H1 (cell line): Measurements from ENCODE around the gene COL25A1. TPM values are rescaled to one million over a fixed set of nuclear protein-coding genes. Genes with fewer than 3 reads are reported as not detected.

Source experiments
- CTCF ChIA-PET: fragments of 300-600 bp; sonication (Branson Sonifier 250); formaldehyde crosslinking; loops from one replicate; lab custom pipeline; 2021; ENCODE audit not compliant: partially characterized antibody; lab: Charles Lee
- POLR2A ChIA-PET: fragments of 300-600 bp; sonication (Branson Sonifier 250); formaldehyde crosslinking; loops from one replicate; lab custom pipeline; 2021; ENCODE audit warnings: inconsistent platforms; ENCODE audit not compliant: partially characterized antibody; lab: Charles Lee
- DNase-seq, 2 experiments: peaks; one replicate each; pipeline versions ENCODE4 v3.0.0 to v3.0.0-alpha.2; 2010 to 2022; ENCODE audit warnings: low spot score in 2 of 2, low read depth in 1 of 2, mixed read lengths in 1 of 2
- FAIRE-seq: peaks from 2 replicates; lab custom pipeline; 2011; peaks lifted over from hg19 to GRCh38; lab: Jason Lieb, UNC
- H2AFZ ChIP-seq: 2 replicates; pipeline ENCODE4 v1.8.1; 2012; ENCODE audit warnings: low read length, inconsistent platforms
- H2AK5ac ChIP-seq: 2 replicates; pipeline ENCODE4 v1.6.1; 2013; ENCODE audit warnings: low read depth, low read length
- H2BK120ac ChIP-seq: replicated peaks from 2 replicates; pipeline ENCODE3; 2013; ENCODE audit warnings: low read depth, low read length, inconsistent platforms
- H2BK12ac ChIP-seq: 2 replicates; pipeline ENCODE4 v1.6.1; 2013; ENCODE audit warnings: low read depth, low read length
- H2BK15ac ChIP-seq: 2 replicates; pipeline ENCODE4 v1.6.1; 2013; ENCODE audit warnings: low read length
- H2BK20ac ChIP-seq: 2 replicates; pipeline ENCODE4 v1.6.1; 2013; ENCODE audit warnings: low read length
- H2BK5ac ChIP-seq: 2 replicates; pipeline ENCODE4 v1.6.1; 2013; ENCODE audit warnings: low read depth, low read length
- H3K14ac ChIP-seq: 2 replicates; pipeline ENCODE4 v1.6.1; 2013; ENCODE audit warnings: inconsistent platforms; ENCODE audit not compliant: insufficient read length
- H3K18ac ChIP-seq: 2 replicates; pipeline ENCODE4 v1.6.1; 2013; ENCODE audit warnings: low read length; ENCODE audit errors: extremely low read depth
- H3K23ac ChIP-seq: 2 replicates; pipeline ENCODE4 v1.6.1; 2013; ENCODE audit warnings: inconsistent platforms; ENCODE audit not compliant: insufficient read length
- H3K23me2 ChIP-seq: 2 replicates; pipeline ENCODE4 v1.6.1; 2013; ENCODE audit warnings: low read depth, low read length
- H3K27ac ChIP-seq: 2 replicates; pipeline ENCODE4 v1.6.1; 2011; ENCODE audit warnings: low read depth, low read length, inconsistent platforms
- H3K27me3 ChIP-seq, 4 experiments: replicated peaks in 1 of 4; 1 replicate in 1 of 4; 2 replicates in 3 of 4; pipeline versions ENCODE4 v1.6.1 to v1.8.1; 2011 to 2013; ENCODE audit warnings: low read length in 3 of 4, mild to moderate bottlenecking in 3 of 4, inconsistent platforms in 2 of 4, mixed read lengths in 2 of 4, moderate library complexity in 1 of 4; ENCODE audit not compliant: control insufficient read depth in 3 of 4, insufficient read depth in 3 of 4; ENCODE audit errors: extremely low read depth in 1 of 4
- H3K36me3 ChIP-seq, 4 experiments: 2 replicates each; pipeline versions ENCODE4 v1.6.1 to v1.8.1; 2011 to 2013; ENCODE audit warnings: mild to moderate bottlenecking in 4 of 4, low read length in 3 of 4, moderate library complexity in 2 of 4, control low read depth in 1 of 4, inconsistent platforms in 1 of 4; ENCODE audit not compliant: insufficient read depth in 4 of 4, control insufficient read depth in 2 of 4
- H3K4ac ChIP-seq: replicated peaks from 2 replicates; pipeline ENCODE3; 2013; ENCODE audit warnings: low read length, low read depth, mixed read lengths, inconsistent platforms; ENCODE audit not compliant: insufficient read length
- H3K4me1 ChIP-seq, 4 experiments: replicated peaks in 1 of 4; 1 replicate in 1 of 4; 2 replicates in 3 of 4; pipeline versions ENCODE4 v1.6.1 to v1.8.1; 2011 to 2013; ENCODE audit warnings: low read length in 3 of 4, inconsistent platforms in 2 of 4, mixed read lengths in 1 of 4; ENCODE audit not compliant: insufficient read depth in 4 of 4, control insufficient read depth in 3 of 4
- H3K4me2 ChIP-seq, 2 experiments: 2 replicates each; pipeline versions ENCODE4 v1.6.1 to v1.8.1; 2011 to 2013; ENCODE audit warnings: low read depth in 2 of 2, low read length in 2 of 2, control low read depth in 1 of 2, inconsistent platforms in 1 of 2, mild to moderate bottlenecking in 1 of 2; ENCODE audit not compliant: insufficient read depth in 1 of 2
- H3K4me3 ChIP-seq, 4 experiments: fragments of 200-600, 300-600 bp in 1 of 4; sonication (generic), shearing (Covaris generic), sonication (Bioruptor Twin) in 1 of 4; 2 replicates each; pipeline versions ENCODE4 v1.5.1 to v1.8.1; 2011 to 2016; ENCODE audit warnings: low read length in 4 of 4, low read depth in 3 of 4, control low read depth in 2 of 4, inconsistent platforms in 2 of 4, mild to moderate bottlenecking in 2 of 4, mixed read lengths in 1 of 4, moderate library complexity in 1 of 4; ENCODE audit not compliant: insufficient read depth in 2 of 4; ENCODE audit errors: extremely low read depth in 1 of 4
- H3K56ac ChIP-seq: replicated peaks from 2 replicates; pipeline ENCODE3; 2013; ENCODE audit warnings: low read depth, mild to moderate bottlenecking, mixed read lengths, low read length, inconsistent platforms; ENCODE audit not compliant: insufficient read length
- H3K79me1 ChIP-seq: 2 replicates; pipeline ENCODE4 v1.6.1; 2013; ENCODE audit warnings: low read depth, low read length, control low read depth
- H3K79me2 ChIP-seq, 2 experiments: 2 replicates each; pipeline versions ENCODE4 v1.6.1 to v1.8.1; 2012 to 2013; ENCODE audit warnings: low read length in 2 of 2, mild to moderate bottlenecking in 2 of 2, inconsistent platforms in 1 of 2; ENCODE audit not compliant: insufficient read depth in 2 of 2, control insufficient read depth in 1 of 2
- H3K9ac ChIP-seq, 4 experiments: replicated peaks in 1 of 4; 1 replicate in 1 of 4; 2 replicates in 3 of 4; pipeline versions ENCODE4 v1.6.1 to v1.8.1; 2011 to 2013; ENCODE audit warnings: low read depth in 3 of 4, low read length in 3 of 4, control low read depth in 2 of 4, mild to moderate bottlenecking in 2 of 4, moderate library complexity in 2 of 4, inconsistent platforms in 1 of 4; ENCODE audit errors: extremely low read depth in 1 of 4
- H3K9me3 ChIP-seq, 2 experiments: 2 replicates each; pipeline versions ENCODE4 v1.6.1 to v1.8.1; 2012 to 2013; ENCODE audit warnings: mild to moderate bottlenecking in 2 of 2, moderate library complexity in 2 of 2, control low read depth in 1 of 2, inconsistent platforms in 1 of 2, low read depth in 1 of 2, low read length in 1 of 2, mixed read lengths in 1 of 2; ENCODE audit not compliant: insufficient read depth in 2 of 2
- H4K20me1 ChIP-seq, 2 experiments: replicated peaks in 1 of 2; 2 replicates each; pipeline versions ENCODE3 to v1.8.1; 2011 to 2013; ENCODE audit warnings: inconsistent platforms in 2 of 2, low read length in 2 of 2, mild to moderate bottlenecking in 1 of 2; ENCODE audit not compliant: insufficient read depth in 2 of 2, control insufficient read depth in 1 of 2
- H4K5ac ChIP-seq: 2 replicates; pipeline ENCODE4 v1.6.1; 2013; ENCODE audit warnings: low read length, low read depth, mixed read lengths, inconsistent platforms; ENCODE audit not compliant: insufficient read length
- H4K8ac ChIP-seq: 2 replicates; pipeline ENCODE4 v1.8.0; 2013; ENCODE audit warnings: mild to moderate bottlenecking, moderate library complexity, low read length, inconsistent platforms; ENCODE audit not compliant: insufficient read depth; ENCODE audit errors: extremely low read depth
- H4K91ac ChIP-seq: replicated peaks from 2 replicates; pipeline ENCODE3; 2013; ENCODE audit warnings: low read length, mixed read lengths, inconsistent platforms; ENCODE audit not compliant: insufficient read length
- BACH1 ChIP-seq: IDR thresholded peaks from 2 replicates; pipeline ENCODE4 v1.6.1; 2012; ENCODE audit warnings: low read length, improper control_type of control experiment
- JUN ChIP-seq: IDR thresholded peaks from 2 replicates; pipeline ENCODE4 v1.6.1; 2011; ENCODE audit warnings: low read depth, mild to moderate bottlenecking, improper control_type of control experiment, low read length
- RNF2 ChIP-seq: fragments of 200-900, 300-1000 bp; sonication (generic); IDR thresholded peaks from 2 replicates; pipeline ENCODE4 v1.7.1; 2016; ENCODE audit warnings: borderline replicate concordance, low read depth, mild to moderate bottlenecking, antibody characterized with exemption, low read length; ENCODE audit not compliant: poor library complexity, severe bottlenecking; ENCODE audit errors: missing control alignments
- TEAD4 ChIP-seq: IDR thresholded peaks from 2 replicates; pipeline ENCODE4 v1.6.1; 2012; ENCODE audit warnings: low read depth, low read length, inconsistent platforms, mixed read lengths
- YY1 ChIP-seq: IDR thresholded peaks from 2 replicates; pipeline ENCODE4 v1.6.1; 2011; ENCODE audit warnings: low read depth, mild to moderate bottlenecking, low read length
- WGBS, 2 experiments: shearing (Covaris generic) in 1 of 2; methylation state at CpG; one replicate each; pipeline versions ENCODE4 v1.1.6 to v1.1.7; 2013 to 2015; ENCODE audit warnings: low lambda C conversion rate in 2 of 2, mixed read lengths in 2 of 2, inconsistent platforms in 1 of 2, low coverage in 1 of 2, missing lambda C conversion rate in 1 of 2; ENCODE audit not compliant: insufficient replicate concordance in 2 of 2, insufficient coverage in 1 of 2, insufficient read length in 1 of 2; ENCODE audit errors: extremely low coverage in 1 of 2, missing lambda C conversion rate in 1 of 2; 5-methylcytosine and 5-hydroxymethylcytosine counted together
- polyA plus RNA-seq, 7 experiments: library from polyadenylated mRNA; depleted of rRNA in 3 of 7; stranded (reverse) in 5 of 7; unstranded in 2 of 7; fragments of >200 nt in 5 of 7; fragments of 200-250 nt in 2 of 7; gene quantifications; 1 replicate in 5 of 7; 2 replicates in 1 of 7; 4 replicates in 1 of 7; pipeline versions ENCODE4 v1.2.1 to v1.2.3, GENCODE V29; 2011 to 2013; ENCODE audit warnings: missing spikeins in 2 of 7, mixed read lengths in 2 of 7
- total RNA-seq: library from RNA; stranded (reverse); fragmentation: NEBNext Ultra II Directional; extraction: Animal tissue kit (Norgen Biotek cat#: 25700); gene quantifications from 2 replicates; pipeline ENCODE4 v1.2.1, GENCODE V29; 2021

COL25A1 gene
- total and polyA plus RNA-seq, 2 of the 8 experiments (the other 6 are each of a cell fraction or from before 2014, with no cell fraction given), result 1.1 to 8.3 TPM

GRCh38 chr4:109290918-109291317, 11.5 kb downstream of the COL25A1 start:
- H3K4me3 ChIP-seq, result no peak overlapping the region
- H3K4me2 ChIP-seq, result no peak overlapping the region
- ChIA-PET POLR2A (no interaction called here), CTCF (no interaction called here)
- H2BK15ac ChIP-seq, result 0 out of 2 replicates have a peak overlapping the region, but pooled peaks have one; percentile 5
- H4K20me1 ChIP-seq, result no peaks in the 10 kb centered on the region
- H3K23ac ChIP-seq, result no peak overlapping the region
- no peaks in the 10 kb centered on the region for H3K79me1 ChIP-seq
- H3K56ac ChIP-seq, result no peak overlapping the region
- no peak overlapping the region for H2BK20ac ChIP-seq
- H2AK5ac ChIP-seq, result no peak overlapping the region
- H4K91ac ChIP-seq, result no peak overlapping the region
- no peaks in the 10 kb centered on the region for H3K4me1 ChIP-seq
- 85% methylated on average over 3 of the region's 3 CpGs; no CpG with 5 or more reads in 1 of the 2 experiments for WGBS, 2 experiments
- no peak overlapping the region for H3K27ac ChIP-seq
- no peaks in the 10 kb centered on the region for H3K23me2 ChIP-seq
- no peaks in the 10 kb centered on the region for H3K79me2 ChIP-seq
- H3K14ac ChIP-seq, result no peak overlapping the region
- no peak overlapping the region for H2BK12ac ChIP-seq
- no peak overlapping the region for H2BK5ac ChIP-seq
- H3K18ac ChIP-seq, result no peak overlapping the region
- no peak overlapping the region for H3K9ac ChIP-seq
- peak; percentile 7 for FAIRE-seq
- no peak for DNase-seq
- H3K9me3 ChIP-seq, result no peaks in the 10 kb centered on the region
- no peak overlapping the region for H3K4ac ChIP-seq
- H4K5ac ChIP-seq, result no peak overlapping the region
- no peaks in the 10 kb centered on the region for H3K36me3 ChIP-seq
- H2BK120ac ChIP-seq, result no peak overlapping the region
- no peak for TF ChIP-seq BACH1
- no peak for TF ChIP-seq YY1
- TF ChIP-seq JUN, result no peak
- no peak for TF ChIP-seq TEAD4
- TF ChIP-seq RNF2, result no peak
- H4K8ac ChIP-seq, result no peak overlapping the region
- H3K27me3 ChIP-seq, result no peaks in the 10 kb centered on the region
- H2AFZ ChIP-seq, result no peak overlapping the region
